ENCODE results near the gene RSPRY1. TPM values are rescaled to one million over a fixed set of nuclear protein-coding genes. Genes with fewer than 3 reads are reported as not detected.

RSPRY1 gene
- total RNA-seq, 1 donor from 2014 or later: 76.8 TPM

- H3K27ac Mint-ChIP-seq (ENCODE audit: unreplicated experiment): no peak overlapping the region
- FAIRE-seq: no peak
- H3K4me1 Mint-ChIP-seq (ENCODE audit: low read depth, unreplicated experiment): peaks cover 11% of the 10 kb centered on the region
Measured at GRCh38 chr16:57145046-57146021, 40.8 kb upstream of the RSPRY1 start.

GRCh38 chr16:57146040-57146647 lies 40.0 kb upstream of the RSPRY1 start:
- Histone ChIP-seq H2AFZ (ENCODE audit: low read depth, low read length) (no peak overlapping the region), H3K9me3 (ENCODE audit: insufficient read depth, low read depth, low read length) (no peaks in the 10 kb centered on the region), H3K79me2 (ENCODE audit: insufficient read depth, low read length) (no peaks in the 10 kb centered on the region), H3K9ac (ENCODE audit: low read length) (no peak overlapping the region), H3K27ac (ENCODE audit: low read depth, low read length) (no peak overlapping the region), H3K4me2 (ENCODE audit: low read length) (no peak overlapping the region), H3K4me1 (ENCODE audit: insufficient read depth, low read length) (peaks cover 12% of the 10 kb centered on the region), H3K36me3 (ENCODE audit: insufficient read depth, low read length) (no peaks in the 10 kb centered on the region), H3K4me3 (ENCODE audit: insufficient read depth, low read depth, low read length) (no peak overlapping the region), H3K27me3 (ENCODE audit: insufficient read depth, low read length) (no peaks in the 10 kb centered on the region), H4K20me1 (ENCODE audit: insufficient read depth, low read length) (peaks cover 3% of the 10 kb centered on the region)
- H3K9me3 Mint-ChIP-seq (ENCODE audit: unreplicated experiment): peaks cover 2% of the 10 kb centered on the region
- peaks cover 3% of the 10 kb centered on the region for H3K27me3 Mint-ChIP-seq (ENCODE audit: low read depth, unreplicated experiment)
- peaks cover 17% of the 10 kb centered on the region for H3K4me1 Mint-ChIP-seq (ENCODE audit: low read depth, unreplicated experiment)
- FAIRE-seq (no peak), DNase-seq (ENCODE audit: low read depth) (no peak)
- TF ChIP-seq CTCF (IDR thresholded peaks at IDR 0.05; ENCODE audit: insufficient read depth, low read depth, low read length) (no peak), EZH2 (IDR thresholded peaks at IDR 0.05; ENCODE audit: insufficient read depth, low read length) (no peak)
- no peak overlapping the region for H3K4me3 Mint-ChIP-seq (ENCODE audit: unreplicated experiment)
- H3K27ac Mint-ChIP-seq (ENCODE audit: unreplicated experiment): no peak overlapping the region
- peaks cover 11% of the 10 kb centered on the region for H3K36me3 Mint-ChIP-seq (ENCODE audit: low read depth, unreplicated experiment)

More at GRCh38 chr16:57145046-57146021, 40.8 kb upstream of the RSPRY1 start:
- Histone ChIP-seq H3K27ac (ENCODE audit: low read depth, low read length) (no peak overlapping the region), H3K27me3 (ENCODE audit: insufficient read depth, low read length) (no peaks in the 10 kb centered on the region), H3K9me3 (ENCODE audit: insufficient read depth, low read depth, low read length) (no peaks in the 10 kb centered on the region), H2AFZ (ENCODE audit: low read depth, low read length) (no peak overlapping the region), H3K9ac (ENCODE audit: low read length) (no peak overlapping the region), H3K4me2 (ENCODE audit: low read length) (no peak overlapping the region), H3K79me2 (ENCODE audit: insufficient read depth, low read length) (no peaks in the 10 kb centered on the region), H3K36me3 (ENCODE audit: insufficient read depth, low read length) (no peaks in the 10 kb centered on the region), H4K20me1 (ENCODE audit: insufficient read depth, low read length) (peaks cover 3% of the 10 kb centered on the region), H3K4me3 (ENCODE audit: insufficient read depth, low read depth, low read length) (no peak overlapping the region), H3K4me1 (ENCODE audit: insufficient read depth, low read length) (peaks cover 10% of the 10 kb centered on the region)
- Mint-ChIP-seq H3K27me3 (ENCODE audit: low read depth, unreplicated experiment) (peaks cover 3% of the 10 kb centered on the region), H3K4me3 (ENCODE audit: unreplicated experiment) (no peak overlapping the region), H3K9me3 (ENCODE audit: unreplicated experiment) (peaks cover 2% of the 10 kb centered on the region), H3K36me3 (ENCODE audit: low read depth, unreplicated experiment) (peaks cover 9% of the 10 kb centered on the region)
- no peak for DNase-seq (ENCODE audit: low read depth)
- TF ChIP-seq EZH2 (IDR thresholded peaks at IDR 0.05; ENCODE audit: insufficient read depth, low read length) (no peak), CTCF (IDR thresholded peaks at IDR 0.05; ENCODE audit: insufficient read depth, low read depth, low read length) (no peak)
